Activated T-cell treated with anti-CD3 and anti-CD28 coated beads for 48 hours (primary cell): Measurements from ENCODE around the gene PDCD6IP.

ENCODE experiments used
- DNase-seq: peaks from one replicate; pipeline ENCODE4 v3.0.0-alpha.2; 2020; ENCODE audit warnings: low read depth

The PDCD6IP gene

GRCh38 chr3:33897306-33897705, 98.9 kb downstream of the PDCD6IP start:
- no peak for DNase-seq

GRCh38 chr3:33898901-33899300, 100.5 kb downstream of the PDCD6IP start:
- DNase-seq = no peak

- DNase-seq = no peak
Measured at GRCh38 chr3:33900440-33900808, 102.0 kb downstream of the PDCD6IP start.

GRCh38 chr3:33900809-33901505, 102.5 kb downstream of the PDCD6IP start:
- DNase-seq = no peak

GRCh38 chr3:33901862-33902563, 103.6 kb downstream of the PDCD6IP start:
- DNase-seq = no peak

- DNase-seq = no peak
Measured at GRCh38 chr3:33904730-33905129, 106.3 kb downstream of the PDCD6IP start.

GRCh38 chr3:33908250-33908851, 109.9 kb downstream of the PDCD6IP start:
- no peak for DNase-seq

- no peak for DNase-seq
Measured at GRCh38 chr3:33909547-33909946, 111.1 kb downstream of the PDCD6IP start.

- DNase-seq = no peak
Measured at GRCh38 chr3:33910031-33910430, 111.6 kb downstream of the PDCD6IP start.

GRCh38 chr3:33911525-33912322, 113.3 kb downstream of the PDCD6IP start:
- DNase-seq = no peak

GRCh38 chr3:33914212-33914611, 115.8 kb downstream of the PDCD6IP start:
- no peak for DNase-seq

GRCh38 chr3:33914731-33915379, 116.4 kb downstream of the PDCD6IP start:
- DNase-seq = no peak

GRCh38 chr3:33915796-33916546, 117.5 kb downstream of the PDCD6IP start:
- DNase-seq = no peak

GRCh38 chr3:33918126-33918756, 119.8 kb downstream of the PDCD6IP start:
- no peak for DNase-seq
